Measurements from ENCODE around the gene ZNF132. TPM values are rescaled to one million over a fixed set of nuclear protein-coding genes. Genes with fewer than 3 reads are reported as not detected.

The ZNF132 gene
- polyA plus RNA-seq, 3 donors, result 13.6 to 16.7 (median 15.1) TPM

DNA sequence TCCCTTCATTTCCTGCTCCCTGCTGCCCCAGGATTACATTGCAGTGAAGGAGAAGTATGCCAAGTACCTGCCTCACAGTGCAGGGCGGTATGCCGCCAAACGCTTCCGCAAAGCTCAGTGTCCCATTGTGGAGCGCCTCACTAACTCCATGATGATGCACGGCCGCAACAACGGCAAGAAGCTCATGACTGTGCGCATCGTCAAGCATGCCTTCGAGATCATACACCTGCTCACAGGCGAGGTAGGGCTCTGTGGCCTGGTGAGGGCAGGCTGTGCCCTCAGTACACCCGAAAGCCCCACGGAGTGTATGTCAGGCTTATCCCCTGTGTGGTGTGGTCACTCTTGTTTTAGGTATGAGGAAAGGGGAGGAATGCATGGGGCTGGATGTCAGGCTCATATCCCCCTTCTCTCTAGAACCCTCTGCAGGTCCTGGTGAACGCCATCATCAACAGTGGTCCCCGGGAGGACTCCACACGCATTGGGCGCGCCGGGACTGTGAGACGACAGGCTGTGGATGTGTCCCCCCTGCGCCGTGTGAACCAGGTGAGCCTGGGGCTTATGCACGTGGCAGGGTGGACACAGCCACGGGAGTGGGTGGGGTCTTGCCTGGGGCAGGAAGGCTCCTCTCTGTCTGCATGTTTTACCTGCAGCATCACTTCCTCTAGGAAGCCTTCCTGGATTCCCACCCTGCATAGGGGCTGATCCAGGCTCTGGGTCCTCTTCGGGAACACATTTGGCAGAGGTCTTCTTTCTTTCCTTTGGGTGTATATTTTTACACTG is 46.8 kb downstream of the ZNF132 start:
- no peak for DNase-seq

DNA sequence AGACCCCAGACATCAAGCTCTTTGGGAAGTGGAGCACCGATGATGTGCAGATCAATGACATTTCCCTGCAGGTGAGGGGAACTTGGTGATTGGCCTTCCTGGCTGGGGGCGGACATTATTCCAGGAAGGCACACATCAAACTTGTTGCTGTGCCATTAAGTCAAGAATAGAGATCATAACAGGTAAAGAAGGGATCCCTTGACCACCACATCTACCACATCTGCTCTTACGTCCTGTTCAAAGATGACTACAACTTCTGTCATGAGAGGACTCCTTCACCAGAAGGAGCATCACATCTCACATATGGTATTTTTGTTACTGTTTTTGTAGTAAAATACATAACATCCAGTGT is 51.8 kb downstream of the ZNF132 start:
- no peak for DNase-seq

DNA sequence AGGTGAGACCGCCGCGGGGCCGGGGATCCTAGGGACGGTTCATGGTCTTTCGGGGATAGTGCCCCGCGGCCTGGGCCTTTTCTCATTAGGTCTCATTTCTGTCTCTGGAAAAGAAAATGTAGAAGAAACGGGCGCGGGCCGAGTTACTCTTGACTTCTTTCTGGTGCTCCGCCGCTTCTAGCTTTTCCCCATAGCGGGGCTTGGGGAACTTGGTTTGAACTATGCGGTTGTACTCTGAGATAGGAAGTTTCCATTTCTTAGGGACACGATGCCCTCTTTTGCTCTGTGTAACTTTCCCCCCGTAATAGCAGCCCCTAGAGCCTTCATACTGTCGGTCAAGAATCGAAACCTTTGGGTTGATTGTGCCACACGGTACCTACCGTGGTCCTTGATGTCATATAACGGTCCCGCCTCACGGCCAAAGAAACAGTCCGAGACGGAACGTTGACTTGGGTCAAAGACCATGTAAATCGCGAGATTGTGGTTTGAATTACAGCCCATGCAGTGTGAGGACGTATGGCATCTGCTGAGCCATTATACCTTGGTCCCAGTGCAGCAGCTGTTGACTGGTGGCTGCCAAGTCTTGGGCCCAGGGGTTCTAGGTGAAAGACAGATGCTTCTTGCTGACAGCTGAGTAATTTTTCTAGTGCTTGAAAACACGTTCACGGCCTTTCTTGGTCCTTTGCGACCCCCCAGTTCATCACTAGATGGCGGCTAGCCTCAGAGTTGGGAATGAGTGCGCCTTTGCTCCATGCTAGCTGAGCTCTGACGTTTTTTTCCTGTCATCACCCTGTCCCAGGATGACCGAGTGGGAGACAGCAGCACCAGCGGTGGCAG is 52.4 kb downstream of the ZNF132 start:
- no peak for DNase-seq

DNA sequence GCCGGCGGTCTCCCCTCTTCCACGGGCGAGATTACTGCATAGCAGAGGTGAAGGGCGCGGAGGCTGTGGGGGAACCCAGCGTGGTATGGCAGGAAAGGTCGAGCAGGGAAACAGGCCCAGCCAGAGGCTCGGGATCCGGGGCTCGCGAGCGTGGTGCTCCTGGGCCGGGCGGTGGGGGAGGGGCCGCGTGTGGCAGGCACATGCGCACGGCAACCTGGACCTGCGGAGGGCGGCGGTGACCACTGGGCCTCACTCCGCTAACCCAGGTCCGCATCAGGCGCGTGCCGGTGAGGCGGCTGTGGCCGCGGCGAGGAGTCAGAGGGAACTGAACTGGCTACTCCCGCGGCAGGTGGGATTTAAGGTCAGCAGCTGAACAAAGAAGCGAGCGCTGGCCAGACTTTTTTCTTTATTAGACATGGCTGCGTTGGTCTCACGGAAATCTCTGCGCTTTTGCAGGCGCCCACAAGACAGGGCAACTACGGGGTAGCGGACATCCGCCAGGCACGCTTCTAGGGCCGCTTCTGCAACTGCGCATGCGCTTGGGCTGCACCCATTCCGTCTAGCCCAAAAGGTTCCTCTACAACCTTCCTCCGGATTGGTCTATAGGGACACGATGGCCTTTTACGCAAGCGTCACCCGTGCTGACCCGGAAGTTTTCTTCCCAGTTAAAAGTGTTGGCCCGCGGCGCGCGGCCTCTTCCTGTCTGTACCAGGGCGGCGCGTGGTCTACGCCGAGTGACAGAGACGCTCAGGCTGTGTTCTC is 53.2 kb downstream of the ZNF132 start, which contains the start of gene RPS5:
Gene RPS5 (plus strand): TSS at position 694 of the 762 bp plus-strand sequence. CDS start 869 bp downstream, outside the sequence.
- peak; percentile 99 for DNase-seq

DNA sequence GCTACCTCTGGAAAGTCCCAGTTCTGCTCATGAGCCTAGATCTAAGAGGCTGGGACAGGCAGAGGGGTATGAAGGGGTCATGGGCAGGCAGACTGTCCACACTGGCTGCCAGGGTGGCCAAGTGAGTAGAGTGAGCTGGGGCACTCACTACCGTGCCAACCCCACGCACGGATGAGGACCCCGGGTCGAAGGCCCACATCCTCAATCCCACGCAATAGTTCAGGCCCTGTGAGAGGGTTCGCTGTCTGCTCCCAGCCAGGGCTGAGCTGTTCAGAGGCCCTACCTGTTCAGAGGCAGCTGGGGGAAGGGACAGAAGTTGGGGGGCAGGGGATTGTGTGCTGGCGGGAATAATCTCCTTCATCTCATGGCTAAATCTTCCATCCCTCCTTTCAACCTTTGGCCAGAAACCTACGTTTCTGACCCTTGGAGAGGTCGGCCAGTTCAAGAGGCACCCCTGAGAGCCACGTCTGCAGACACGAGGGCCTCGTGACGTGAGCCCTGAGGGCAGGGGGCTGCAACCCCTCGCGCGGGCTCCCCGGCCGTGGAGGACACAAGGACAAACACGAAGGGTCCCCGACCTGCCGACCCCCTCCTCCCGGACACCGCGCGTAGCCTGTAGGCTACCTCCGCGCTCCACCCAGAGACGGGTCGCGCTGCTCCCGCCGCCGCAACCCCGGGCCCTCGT is 53.9 kb downstream of the ZNF132 start:
- no peak for DNase-seq

DNA sequence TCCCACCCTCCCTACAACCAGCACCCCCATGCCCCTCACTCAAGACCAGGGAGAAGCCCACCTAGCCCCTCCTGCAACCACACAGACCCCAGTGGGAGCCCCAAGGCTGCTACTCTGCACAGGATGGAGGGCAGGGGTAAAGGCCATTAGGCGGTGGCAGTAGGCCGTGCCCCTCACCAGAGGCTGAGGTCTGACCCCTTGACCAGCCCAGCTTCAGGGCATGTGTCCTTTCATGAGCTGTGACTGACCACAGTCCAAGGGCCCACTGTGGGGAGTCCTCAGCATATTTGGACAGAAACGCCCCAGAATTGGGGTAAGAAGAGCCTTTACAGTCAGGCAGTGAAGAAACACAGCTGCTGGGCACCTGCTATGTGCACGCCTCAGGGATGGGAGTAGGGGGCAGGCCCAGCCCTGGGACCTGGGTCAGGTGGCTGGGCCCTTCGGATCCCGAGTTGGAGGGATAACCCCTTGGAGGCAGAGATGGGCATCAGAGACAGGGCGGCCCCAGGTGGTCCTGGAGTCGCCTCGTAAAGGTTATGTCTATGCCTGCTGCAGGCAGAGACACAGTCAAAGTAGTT is 54.6 kb downstream of the ZNF132 start:
- DNase-seq, result no peak

DNA sequence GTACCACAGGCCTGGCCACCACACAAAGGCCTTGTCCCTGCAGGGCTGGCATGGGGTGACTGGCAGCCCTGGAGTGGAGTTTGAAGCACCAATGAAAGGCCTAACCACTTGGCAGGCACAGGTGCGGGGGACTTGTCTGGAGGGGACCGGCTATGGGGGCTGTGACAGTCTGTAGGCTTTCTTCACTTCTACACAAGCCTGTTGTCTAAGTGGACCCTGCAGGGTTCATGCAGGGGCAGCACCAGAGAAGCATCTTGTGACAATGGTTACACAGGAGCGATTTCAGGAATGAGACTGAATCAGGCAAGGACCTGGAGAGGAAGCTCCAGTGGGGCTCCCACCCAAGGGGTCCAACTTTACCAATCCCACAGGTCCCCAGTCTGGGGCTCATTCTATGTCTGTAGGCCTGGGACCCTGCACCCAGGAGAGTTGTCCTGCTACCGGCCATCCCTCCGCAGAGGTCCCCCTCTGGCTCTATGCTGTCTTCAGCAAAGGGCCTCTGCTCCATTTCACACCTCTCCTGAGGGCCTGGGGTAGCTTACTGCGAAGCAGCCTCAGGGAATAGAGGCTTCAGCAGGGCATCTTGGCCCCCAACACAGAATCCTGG is 56.9 kb downstream of the ZNF132 start:
- DNase-seq, result no peak

Other genes with a start within 250 kb of the ZNF132 start
- gene ZNF544, start 211.2 kb downstream of the ZNF132 start, polyA plus RNA-seq (ENCODE audit: insufficient read length in 3 of 3), result 10 to 100 TPM; 34.2 to 47.5 (median 44.4) TPM
- 10 to 100 TPM in 2 of 3 donors, 1 to 10 TPM in 1; 6.6 to 10.7 (median 10.5) TPM for gene ZNF8, start 161.2 kb downstream of the ZNF132 start, polyA plus RNA-seq (ENCODE audit: insufficient read length in 3 of 3)
- 10 to 100 TPM; 53.5 to 61.2 (median 59.1) TPM for gene ERVK3-1, start 134.8 kb downstream of the ZNF132 start, polyA plus RNA-seq (ENCODE audit: insufficient read length in 3 of 3)
- 1 to 10 TPM; 3.8 to 4.1 (median 4.0) TPM for gene ZSCAN22, start 113.2 kb downstream of the ZNF132 start, polyA plus RNA-seq (ENCODE audit: insufficient read length in 3 of 3)
- 1 to 10 TPM; 1.6 to 2.1 (median 2.0) TPM for gene A1BG, start 86.7 kb downstream of the ZNF132 start, polyA plus RNA-seq (ENCODE audit: insufficient read length in 3 of 3)
- gene ZNF497, start 77.4 kb downstream of the ZNF132 start, polyA plus RNA-seq (ENCODE audit: insufficient read length in 3 of 3), result 1 to 10 TPM; 5.0 to 7.1 (median 5.5) TPM
- 1 to 10 TPM; 5.6 to 6.2 (median 5.8) TPM for gene ZNF837, start 59.1 kb downstream of the ZNF132 start, polyA plus RNA-seq (ENCODE audit: insufficient read length in 3 of 3)
- gene RPS5, start 52.9 kb downstream of the ZNF132 start, polyA plus RNA-seq (ENCODE audit: insufficient read length in 3 of 3), result 1,000 to 10,000 TPM in 2 of 3 donors, 100 to 1,000 TPM in 1; 960 to 1,160 (median 1,095) TPM
- gene RNF225, start 44.5 kb downstream of the ZNF132 start, polyA plus RNA-seq (ENCODE audit: insufficient read length in 3 of 3), result not detected
- gene ZNF584, start 31.5 kb downstream of the ZNF132 start, polyA plus RNA-seq (ENCODE audit: insufficient read length in 3 of 3), result 10 to 100 TPM; 13.2 to 16.5 (median 13.9) TPM
- 1 to 10 TPM; 7.2 to 7.6 (median 7.2) TPM for gene ZNF324B, start 11.5 kb upstream of the ZNF132 start, polyA plus RNA-seq (ENCODE audit: insufficient read length in 3 of 3)
- gene ZNF324, start 26.9 kb upstream of the ZNF132 start, polyA plus RNA-seq (ENCODE audit: insufficient read length in 3 of 3), result 10 to 100 TPM; 10.0 to 13.4 (median 11.0) TPM
- gene ZNF446, start 36.2 kb upstream of the ZNF132 start, polyA plus RNA-seq (ENCODE audit: insufficient read length in 3 of 3), result 10 to 100 TPM; 17.3 to 23.4 (median 19.3) TPM
- 10 to 100 TPM; 13.3 to 13.8 (median 13.6) TPM for gene SLC27A5, start 71.8 kb upstream of the ZNF132 start, polyA plus RNA-seq (ENCODE audit: insufficient read length in 3 of 3)
- 10 to 100 TPM; 14.5 to 19.1 (median 16.1) TPM for gene ZBTB45, start 79.7 kb upstream of the ZNF132 start, polyA plus RNA-seq (ENCODE audit: insufficient read length in 3 of 3)
- 100 to 1,000 TPM; 644 to 816 (median 758) TPM for gene TRIM28, start 103.9 kb upstream of the ZNF132 start, polyA plus RNA-seq (ENCODE audit: insufficient read length in 3 of 3)
- gene CHMP2A, start 115.0 kb upstream of the ZNF132 start, polyA plus RNA-seq (ENCODE audit: insufficient read length in 3 of 3), result 100 to 1,000 TPM; 117 to 136 (median 126) TPM
- 100 to 1,000 TPM in 1 of 3 donors, 10 to 100 TPM in 2; 90.2 to 109 (median 97.5) TPM for gene UBE2M, start 118.5 kb upstream of the ZNF132 start, polyA plus RNA-seq (ENCODE audit: insufficient read length in 3 of 3)
- 10 to 100 TPM; 31.0 to 59.2 (median 54.2) TPM for gene MZF1, start 133.2 kb upstream of the ZNF132 start, polyA plus RNA-seq (ENCODE audit: insufficient read length in 3 of 3)